Measurements from ENCODE around the gene KRTAP9-9.
"Not testable (repeated sequence)": the region's sequence is repeated elsewhere in the genome, so short reads cannot be mapped to it uniquely, and the experiment has no call there.

The KRTAP9-9 gene

DNA sequence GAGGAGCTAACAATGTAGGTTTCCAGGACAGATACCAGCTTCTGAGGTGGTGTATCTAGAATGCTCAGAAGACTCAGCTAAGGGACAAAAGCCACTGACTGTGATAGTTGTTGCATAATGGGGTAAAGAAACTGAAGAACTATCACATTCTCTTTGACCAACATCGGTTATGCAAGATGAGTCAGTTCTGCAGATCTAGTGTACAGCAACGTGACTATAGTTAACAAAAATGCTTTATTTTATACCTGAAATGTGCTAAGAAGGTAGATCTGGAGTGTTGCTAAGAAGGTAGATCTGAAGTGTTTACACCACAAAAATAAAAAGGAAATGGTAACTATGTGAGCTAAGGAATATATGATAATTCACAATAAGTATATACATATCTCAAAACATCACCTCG, 12.5 kb downstream of the KRTAP9-9 start:
- DNase-seq = no peak

DNA sequence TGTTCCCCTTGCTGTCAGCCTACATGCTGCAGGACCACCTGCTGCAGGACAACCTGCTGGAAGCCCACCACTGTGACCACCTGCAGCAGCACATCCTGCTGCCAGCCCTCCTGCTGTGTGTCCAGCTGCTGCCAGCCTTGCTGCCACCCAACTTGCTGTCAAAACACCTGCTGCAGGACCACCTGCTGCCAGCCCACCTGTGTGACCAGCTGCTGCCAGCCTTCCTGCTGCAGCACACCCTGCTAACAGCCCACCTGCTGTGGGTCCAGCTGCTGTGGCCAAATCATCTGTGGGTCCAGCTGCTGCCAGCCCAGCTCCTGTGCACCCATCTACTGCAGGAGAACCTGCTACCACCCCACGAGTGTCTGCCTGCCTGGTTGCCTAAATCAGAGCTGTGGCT, 16.1 kb downstream of the KRTAP9-9 start:
- DNase-seq = not testable (repeated sequence)

DNA sequence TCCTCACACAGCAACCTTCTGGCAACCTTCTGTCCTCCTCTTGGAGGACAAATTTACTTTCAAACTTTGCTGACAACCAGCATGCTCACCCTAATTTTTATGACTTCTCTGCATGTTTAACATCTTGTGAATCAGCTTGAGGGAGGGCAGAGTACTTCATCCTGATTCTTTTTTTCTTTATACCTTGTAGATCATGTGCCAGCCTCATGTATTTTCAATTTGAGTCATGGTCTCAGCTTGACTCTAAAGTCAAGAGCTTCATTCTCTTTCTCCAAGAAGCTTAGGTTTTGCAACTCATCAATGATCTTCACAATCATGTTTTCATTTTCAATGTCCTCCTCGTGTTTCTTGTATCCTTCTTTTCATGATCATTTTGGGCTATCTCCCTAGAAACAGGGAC, 16.7 kb downstream of the KRTAP9-9 start:
- DNase-seq = no peak

DNA sequence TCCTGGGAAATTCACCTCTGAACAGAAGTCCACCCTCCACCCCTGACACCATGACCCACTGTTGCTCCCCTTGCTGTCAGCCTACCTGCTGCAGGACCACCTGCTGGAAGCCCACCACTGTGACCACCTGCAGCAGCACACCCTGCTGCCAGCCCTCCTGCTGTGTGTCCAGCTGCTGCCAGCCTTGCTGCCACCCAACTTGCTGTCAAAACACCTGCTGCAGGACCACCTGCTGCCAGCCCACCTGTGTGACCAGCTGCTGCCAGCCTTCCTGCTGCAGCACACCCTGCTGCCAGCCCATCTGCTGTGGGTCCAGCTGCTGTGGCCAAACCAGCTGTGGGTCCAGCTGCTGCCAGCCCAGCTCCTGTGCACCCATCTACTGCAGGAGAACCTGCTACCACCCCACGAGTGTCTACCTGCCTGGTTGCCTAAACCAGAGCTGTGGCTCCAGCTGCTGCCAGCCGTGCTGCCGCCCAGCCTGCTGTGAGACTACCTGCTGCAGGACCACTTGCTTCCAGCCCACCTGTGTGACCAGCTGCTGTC, 20.5 kb downstream of the KRTAP9-9 start, which contains the start of gene KRTAP9-7:
Gene KRTAP9-7 (plus strand): TSS at position 51 of the 543 bp plus-strand sequence. CDS start 0 bp downstream, at position 51.
- DNase-seq = not testable (repeated sequence)

DNA sequence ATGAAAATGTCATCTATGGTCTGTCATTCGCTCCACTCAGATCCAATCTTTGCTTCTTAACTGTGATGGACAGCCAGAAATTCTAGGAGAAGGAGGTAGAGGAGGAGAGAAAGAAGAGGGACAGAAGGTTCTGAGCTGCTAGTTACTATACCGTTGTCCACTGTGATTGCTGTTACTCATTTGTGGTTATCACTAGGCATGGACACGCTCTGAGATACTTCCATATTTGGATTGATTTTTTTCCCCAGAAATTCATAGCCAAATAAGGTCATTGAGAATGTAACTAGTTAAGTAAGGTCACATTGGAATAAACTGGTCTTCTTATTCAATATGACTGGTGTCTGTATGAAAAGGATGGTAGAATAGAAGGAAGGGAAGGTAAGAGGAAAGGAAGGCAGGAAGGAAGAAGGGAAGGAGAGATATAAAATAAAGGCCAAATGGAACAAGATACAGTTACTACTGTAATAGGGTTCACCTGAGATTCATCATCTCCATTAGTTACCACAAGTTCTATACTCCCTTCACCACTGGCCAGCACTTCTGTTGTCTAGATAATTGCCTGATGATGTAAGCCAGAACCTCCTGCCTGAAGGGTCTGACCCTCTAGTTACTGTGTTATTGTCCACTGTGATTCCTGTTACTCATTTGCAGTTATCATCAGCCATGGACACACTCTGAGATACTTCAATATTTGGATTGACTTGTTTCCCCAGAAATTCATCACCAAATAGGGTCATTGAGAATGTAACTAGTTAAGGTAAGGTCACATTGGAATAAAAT, 23.2 kb downstream of the KRTAP9-9 start:
- DNase-seq = no peak

DNA sequence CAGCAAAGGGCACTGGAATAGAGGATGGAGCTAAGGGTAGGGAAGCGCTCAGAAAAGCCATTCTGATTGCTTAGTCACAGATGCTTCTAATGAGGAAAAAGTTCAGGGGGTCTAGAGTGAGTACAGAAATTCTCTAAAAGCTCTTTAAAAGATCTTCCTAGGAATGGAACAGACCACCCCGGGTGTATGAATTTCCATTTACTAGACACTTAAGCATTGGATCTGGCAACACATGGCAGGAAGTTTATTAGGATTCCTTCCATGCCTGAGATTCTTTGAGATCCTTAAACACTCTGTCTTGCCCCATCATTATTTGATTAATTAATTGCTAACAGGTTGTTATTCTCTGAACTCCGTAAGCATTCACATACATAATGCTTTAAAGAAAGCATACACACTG, 28.9 kb downstream of the KRTAP9-9 start:
- DNase-seq = no peak

DNA sequence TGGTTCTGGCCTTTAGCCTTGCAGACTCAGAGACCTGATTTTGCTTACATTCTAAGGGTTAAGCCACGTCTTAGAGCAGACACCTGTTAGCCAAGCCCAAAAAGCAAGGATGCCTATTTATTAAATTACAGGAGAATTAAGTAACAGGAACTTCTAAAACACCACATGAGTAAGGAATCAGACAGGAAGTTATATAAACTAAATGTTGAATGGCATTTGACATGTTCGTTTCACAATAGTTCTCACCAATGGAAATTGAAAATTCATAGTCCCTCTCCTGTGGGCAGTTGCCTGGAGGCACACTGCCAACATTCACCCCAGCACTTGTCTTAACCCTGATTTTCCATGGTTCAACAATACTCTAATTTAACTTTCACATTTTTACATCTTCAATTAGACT, 29.4 kb downstream of the KRTAP9-9 start:
- no peak for DNase-seq

DNA sequence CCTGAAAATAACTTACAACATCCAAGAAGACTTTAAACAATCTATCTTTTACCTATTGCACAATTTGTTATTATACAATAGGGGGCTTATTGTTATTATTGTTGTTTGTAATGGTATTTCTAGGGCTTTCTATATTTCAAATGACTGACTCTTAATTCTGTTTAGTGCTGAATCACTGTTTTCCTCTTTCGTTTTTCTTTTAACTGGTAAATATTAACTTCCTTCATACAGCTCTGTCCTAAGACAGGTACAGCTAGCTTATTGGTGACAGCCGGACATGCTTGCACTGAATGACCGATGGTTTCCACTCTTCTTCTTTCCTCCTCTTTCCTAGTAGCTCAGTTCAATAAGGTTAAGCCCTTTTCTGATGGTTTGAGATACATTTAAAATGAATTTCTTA, 31.9 kb downstream of the KRTAP9-9 start:
- no peak for DNase-seq

- no peak for DNase-seq
Observed at GRCh38 chr17:41294016-41294415, 38.8 kb downstream of the KRTAP9-9 start.

GRCh38 chr17:41296846-41297245, 41.7 kb downstream of the KRTAP9-9 start:
- no peak for DNase-seq

GRCh38 chr17:41298458-41299135, 43.4 kb downstream of the KRTAP9-9 start:
- DNase-seq = no peak

DNA sequence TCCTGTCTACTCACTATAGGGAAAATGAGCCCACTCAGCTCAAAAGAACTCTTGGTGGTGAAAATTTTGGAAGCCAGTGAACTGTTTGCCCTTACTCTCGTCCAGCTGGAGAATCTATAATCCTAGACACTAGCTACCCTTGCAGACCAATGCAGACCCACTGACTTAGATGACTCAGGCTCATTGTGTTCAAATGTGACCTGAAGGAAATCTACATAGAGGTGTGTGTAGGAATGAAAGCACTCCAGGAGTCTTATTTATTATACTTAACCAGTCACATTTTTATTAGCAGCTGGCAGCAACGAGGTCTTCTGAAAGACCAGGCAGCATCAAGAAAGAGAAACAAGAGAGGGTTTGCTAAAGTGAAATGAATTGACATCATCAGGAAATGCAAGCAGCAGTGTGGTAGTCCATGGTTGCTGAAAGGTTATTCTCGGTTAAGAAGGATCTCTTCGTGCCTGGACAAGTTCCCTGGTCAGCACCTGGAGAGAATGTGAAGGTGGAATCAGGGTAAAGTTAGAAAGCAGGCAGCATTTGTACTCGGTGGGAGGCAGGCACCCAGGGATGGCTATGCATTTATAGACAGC, 46.1 kb downstream of the KRTAP9-9 start:
- DNase-seq = no peak

- DNase-seq = no peak
Observed at GRCh38 chr17:41301916-41302901, 47.0 kb downstream of the KRTAP9-9 start, which contains the start of gene KRTAP29-1. TSS of gene KRTAP29-1 (minus strand) at chr17:41302851. CDS start at chr17:41302851, 0 bp downstream.

DNA sequence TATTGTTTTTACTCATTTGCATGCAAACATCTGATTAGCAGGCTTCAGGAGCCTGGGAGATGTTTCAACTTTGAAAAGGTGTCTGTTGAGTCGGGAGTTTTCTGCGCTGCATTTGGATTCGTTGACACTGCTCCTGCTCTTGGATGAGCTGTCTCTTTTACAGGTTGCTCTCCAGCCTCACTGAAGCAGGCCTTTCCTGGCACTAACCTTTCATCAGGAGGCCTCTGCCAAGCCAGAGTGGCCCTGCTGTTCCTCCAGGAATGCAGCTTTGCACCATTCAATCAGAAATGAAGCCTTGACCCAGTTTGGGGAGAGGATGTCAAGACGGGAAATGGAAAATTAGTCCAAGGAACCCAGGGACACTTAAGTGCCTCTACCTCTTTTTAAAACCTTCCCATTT, 47.8 kb downstream of the KRTAP9-9 start:
- no peak for DNase-seq

DNA sequence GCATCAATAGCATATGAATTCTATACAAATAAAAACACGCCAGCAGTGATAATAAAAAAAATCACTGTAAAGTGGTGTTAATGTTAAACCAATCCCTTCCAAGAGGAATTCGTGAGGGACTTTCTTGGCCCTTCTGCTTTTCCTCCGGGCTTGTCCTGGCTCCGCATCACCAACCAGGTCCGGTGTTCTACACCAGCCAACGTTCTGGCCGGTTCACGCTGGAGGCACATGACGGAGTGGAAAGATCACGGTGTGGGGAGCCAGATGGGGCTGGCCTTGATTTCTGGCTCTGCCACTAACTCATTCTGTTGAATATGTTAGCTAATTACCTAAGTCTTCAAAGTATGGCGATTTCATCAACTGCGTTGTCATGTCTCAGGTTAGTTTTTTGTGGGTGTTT, 48.9 kb downstream of the KRTAP9-9 start:
- no peak for DNase-seq
